GM19455 (cell line): ENCODE data around the gene GADL1.

ENCODE experiments used
- ATAC-seq: cut with Tn5 transposase; IDR thresholded peaks from one replicate; pipeline ENCODE4 v1.9.1; 2021; ENCODE audit not compliant: unreplicated experiment

The GADL1 gene

DNA sequence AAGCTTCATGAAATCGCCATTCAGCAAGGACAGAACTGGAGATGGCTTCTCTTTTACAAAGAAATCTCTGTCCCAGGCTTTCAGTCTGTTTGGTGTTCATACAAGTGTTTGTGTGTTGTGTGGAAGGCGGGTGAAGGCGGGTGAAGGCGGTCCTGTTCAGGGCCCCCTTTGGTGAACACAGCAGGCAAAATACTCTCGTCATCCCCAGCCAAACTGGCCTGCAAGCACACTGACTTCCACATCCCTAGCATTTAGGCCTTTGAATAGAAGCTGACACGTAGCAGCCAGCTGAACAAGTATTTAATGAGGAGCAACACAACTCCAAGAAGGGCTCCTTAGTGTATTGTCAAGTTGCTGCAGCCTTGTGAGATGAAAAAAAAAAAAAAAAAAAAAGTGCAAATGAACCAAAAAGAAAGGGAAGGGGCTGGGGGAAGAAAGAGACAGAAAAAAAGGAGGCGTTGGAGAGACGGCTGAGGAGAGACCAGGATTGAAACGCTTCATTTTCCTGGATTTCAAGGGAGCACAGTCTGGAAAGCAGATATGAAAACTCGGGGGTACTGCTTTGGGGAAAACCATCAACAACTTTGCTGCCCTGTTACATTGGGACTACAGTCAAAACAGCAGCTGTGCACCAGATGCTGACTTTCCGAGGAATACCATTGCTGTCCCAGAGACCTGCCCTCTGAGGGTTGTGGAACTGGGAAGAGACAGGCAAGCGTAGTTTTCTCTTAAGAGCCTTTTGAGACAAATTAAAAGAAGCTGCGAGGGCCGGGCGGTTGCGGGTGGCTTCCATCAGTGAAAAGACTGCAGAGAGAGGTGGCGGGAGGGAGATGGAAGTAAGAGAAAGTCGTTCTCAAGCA lies 213.4 kb downstream of the GADL1 start:
- no peak for ATAC-seq

DNA sequence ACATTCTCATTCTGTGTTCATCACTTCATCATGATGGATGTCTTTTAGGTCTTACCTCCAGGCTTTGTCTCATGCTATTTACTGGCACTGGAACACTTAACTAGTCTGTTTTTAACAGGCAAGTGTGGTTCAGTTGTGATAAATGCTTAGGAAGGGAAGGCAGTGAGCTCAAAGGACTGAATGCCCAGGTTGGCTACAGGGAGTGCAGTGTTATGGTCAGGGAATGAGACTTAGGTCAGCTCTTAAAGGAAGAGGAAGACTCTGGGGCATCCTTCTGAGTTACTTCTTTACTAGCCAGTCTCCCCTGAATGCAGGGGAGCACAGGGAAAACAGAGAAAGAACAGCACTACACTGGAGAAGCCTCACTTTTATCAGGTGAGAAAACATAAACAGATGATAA lies 215.4 kb downstream of the GADL1 start:
- ATAC-seq = no peak

GRCh38 chr3:30677347-30677685 lies 217.1 kb downstream of the GADL1 start:
- no peak for ATAC-seq

DNA sequence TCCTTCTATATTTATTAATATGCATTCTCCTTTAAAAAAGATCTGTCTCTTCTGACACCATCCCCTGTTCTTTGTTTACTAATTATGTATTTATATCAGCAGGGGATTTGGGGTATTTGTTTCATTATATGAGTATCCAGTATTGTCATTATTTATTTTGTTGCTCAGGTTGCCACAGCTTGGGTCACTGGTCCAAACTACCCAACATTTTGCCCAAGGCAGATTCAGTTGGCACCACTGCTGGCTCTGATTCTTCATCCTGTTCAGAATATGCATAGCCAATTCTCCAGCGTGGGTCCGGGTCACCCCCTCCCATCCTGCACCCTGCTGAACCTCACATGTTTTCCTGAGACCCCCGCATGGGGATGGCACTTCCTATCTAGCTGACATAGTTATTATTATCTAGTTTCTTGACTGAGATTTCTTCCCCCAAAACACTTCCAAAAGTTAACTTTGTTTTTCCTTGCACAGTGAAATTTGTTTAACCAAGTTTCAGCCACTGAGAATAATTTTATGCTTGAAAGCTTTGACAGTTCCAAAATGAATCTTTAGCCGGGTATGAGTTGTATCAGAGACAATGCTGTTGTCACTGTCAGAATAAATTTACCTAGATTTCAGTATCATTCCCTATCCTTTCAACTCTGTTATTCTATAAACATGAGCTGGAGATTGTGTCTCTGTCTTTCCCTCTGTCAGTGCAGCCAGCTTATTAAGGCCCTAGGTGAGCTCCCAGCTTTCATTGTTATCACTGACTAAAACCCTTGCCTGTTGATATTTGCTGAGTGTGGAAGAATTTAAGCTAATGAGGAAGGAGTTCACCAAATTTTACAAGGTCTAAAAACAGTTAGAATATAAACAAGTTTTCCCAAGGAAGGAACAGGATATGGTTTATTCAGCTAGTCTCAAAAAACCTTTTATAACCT lies 217.8 kb downstream of the GADL1 start:
- ATAC-seq = no peak
